Peyer's patch (tissue), 4 donors: ENCODE measurements around the gene NLRP1. TPM values are rescaled to one million over a fixed set of nuclear protein-coding genes. Genes with fewer than 3 reads are reported as not detected.

Experiments
- DNase-seq, 3 donors: peaks; one replicate each; pipeline ENCODE4 v3.0.0-alpha.2; 2017 to 2019
- H3K27ac ChIP-seq, 4 donors: fragments of 200-600 bp; sonication (generic); one replicate each; pipeline ENCODE4 v1.5.1; 2016 to 2019
- H3K27me3 ChIP-seq, 2 donors: fragments of 200-600 bp; sonication (generic); one replicate each; pipeline ENCODE4 v1.5.1; 2019
- H3K36me3 ChIP-seq, 3 donors: fragments of 200-600 bp; sonication (generic); one replicate each; pipeline ENCODE4 v1.5.1; 2016 to 2019
- H3K4me1 ChIP-seq, 4 donors: fragments of 200-600 bp; sonication (generic); one replicate each; pipeline ENCODE4 v1.5.1; 2016 to 2019
- H3K4me3 ChIP-seq, 4 donors: fragments of 200-600 bp; sonication (generic); 1 replicate in 3 of 4; 2 replicates in 1 of 4; pipeline ENCODE4 v1.5.1; 2016 to 2019; ENCODE audit warnings: mild to moderate bottlenecking in 1 of 4
- H3K9me3 ChIP-seq, 4 donors: fragments of 200-600 bp; sonication (generic); one replicate each; pipeline ENCODE4 v1.5.1; 2016 to 2019; ENCODE audit warnings: mild to moderate bottlenecking in 1 of 4
- CTCF ChIP-seq, 6 experiments: fragments of 450-650 bp in 4 of 6; fragments of 200-600 bp in 2 of 6; sonication (generic) in 1 of 6; IDR thresholded peaks; one replicate each; pipeline ENCODE4 v1.5.1; 2017 to 2019; ENCODE audit warnings: antibody characterized with exemption in 6 of 6, mild to moderate bottlenecking in 3 of 6, moderate library complexity in 1 of 6
- POLR2A ChIP-seq, 2 donors: fragments of 450-650 bp; IDR thresholded peaks; one replicate each; pipeline ENCODE4 v1.5.1; 2017; ENCODE audit warnings: antibody characterized with exemption in 2 of 2, mild to moderate bottlenecking in 2 of 2, moderate library complexity in 2 of 2
- total RNA-seq, 4 donors: library from RNA; depleted of rRNA; stranded (reverse); fragments of >200 nt; gene quantifications; one replicate each; pipeline ENCODE4 v1.1.0, GENCODE V29; 2016

Gene NLRP1
- total RNA-seq, 4 donors from 2014 or later = 8.6 to 80.0 (median 18.5) TPM

GRCh38 chr17:5560361-5560988 lies 23.8 kb downstream of the NLRP1 start:
- DNase-seq = no peak
- Histone ChIP-seq H3K4me1 (no peaks in the 10 kb centered on the region), H3K27me3 (no peaks in the 10 kb centered on the region), H3K4me3 (no peak overlapping the region), H3K9me3 (no peaks in the 10 kb centered on the region), H3K36me3 (peaks cover 0 to 11% (median 0%) of the 10 kb centered on the region in 3 donors), H3K27ac (no peak overlapping the region)
- no peak for TF ChIP-seq CTCF (IDR thresholded peaks at IDR 0.05)
- TF ChIP-seq POLR2A (IDR thresholded peaks at IDR 0.05) = no peak

- H3K4me3 ChIP-seq = no peak overlapping the region
- no peaks in the 10 kb centered on the region for H3K4me1 ChIP-seq
- H3K36me3 ChIP-seq = peaks cover 0 to 11% (median 0%) of the 10 kb centered on the region in 3 donors
- H3K27me3 ChIP-seq = no peaks in the 10 kb centered on the region
- no peaks in the 10 kb centered on the region for H3K9me3 ChIP-seq
- no peak overlapping the region for H3K27ac ChIP-seq
- TF ChIP-seq CTCF (IDR thresholded peaks at IDR 0.05) (no peak), POLR2A (IDR thresholded peaks at IDR 0.05) (no peak)
- peak in 1 of 3 donors; percentile 11 for DNase-seq
Observed at GRCh38 chr17:5558815-5559785, 25.2 kb downstream of the NLRP1 start.

- no peak overlapping the region for H3K4me3 ChIP-seq
- no peak overlapping the region for H3K27ac ChIP-seq
- TF ChIP-seq POLR2A (IDR thresholded peaks at IDR 0.05) = no peak
- no peak for TF ChIP-seq CTCF (IDR thresholded peaks at IDR 0.05)
- H3K36me3 ChIP-seq = peaks cover 0 to 11% (median 0%) of the 10 kb centered on the region in 3 donors
- H3K27me3 ChIP-seq = no peaks in the 10 kb centered on the region
- peak in 1 of 3 donors; percentile 1 for DNase-seq
- H3K4me1 ChIP-seq = no peaks in the 10 kb centered on the region
- H3K9me3 ChIP-seq = no peaks in the 10 kb centered on the region
Observed at GRCh38 chr17:5557990-5558389, 26.3 kb downstream of the NLRP1 start.

- H3K27ac ChIP-seq = no peak overlapping the region
- no peak overlapping the region for H3K4me3 ChIP-seq
- no peaks in the 10 kb centered on the region for H3K9me3 ChIP-seq
- peak in 1 of 3 donors; percentile 7 for DNase-seq
- no peaks in the 10 kb centered on the region for H3K4me1 ChIP-seq
- no peak for TF ChIP-seq POLR2A (IDR thresholded peaks at IDR 0.05)
- no peak for TF ChIP-seq CTCF (IDR thresholded peaks at IDR 0.05)
- peaks cover 0 to 11% (median 0%) of the 10 kb centered on the region in 3 donors for H3K36me3 ChIP-seq
- H3K27me3 ChIP-seq = no peaks in the 10 kb centered on the region
Observed at GRCh38 chr17:5557485-5557884, 26.8 kb downstream of the NLRP1 start.

- peak in 1 of 3 donors; percentile 11 for DNase-seq
- Histone ChIP-seq H3K27ac (no peak overlapping the region), H3K4me3 (no peak overlapping the region), H3K9me3 (no peaks in the 10 kb centered on the region), H3K4me1 (no peaks in the 10 kb centered on the region), H3K36me3 (peaks cover 0 to 11% (median 0%) of the 10 kb centered on the region in 3 donors), H3K27me3 (no peaks in the 10 kb centered on the region)
- TF ChIP-seq POLR2A (IDR thresholded peaks at IDR 0.05) (no peak), CTCF (IDR thresholded peaks at IDR 0.05) (no peak)
Observed at GRCh38 chr17:5555254-5555653, 29.1 kb downstream of the NLRP1 start.
